ENCODE results near the gene ACOXL. TPM values are rescaled to one million over a fixed set of nuclear protein-coding genes. Genes with fewer than 3 reads are reported as not detected.

Gene ACOXL
- total RNA-seq, 3 donors from 2014 or later (not counting 1 experiment from before 2014, with no cell fraction given): not detected

GRCh38 chr2:110702514-110703380 is 29.6 kb upstream of the ACOXL start:
- intact Hi-C loops (cut with micrococcal nuclease): no loop called here
- peaks cover 13 to 48% of the 10 kb centered on the region in 2 donors for H3K27me3 Mint-ChIP-seq (ENCODE audit: low read depth in 2 of 2)
- TF ChIP-seq CTCF (IDR thresholded peaks at IDR 0.05): no peak

GRCh38 chr2:110707386-110707965 is 24.9 kb upstream of the ACOXL start:
- Mint-ChIP-seq H3K27me3 (ENCODE audit: low read depth in 2 of 2) (peaks cover 30 to 78% of the 10 kb centered on the region in 2 donors), H3K27ac (no peak overlapping the region), H3K9me3 (no peaks in the 10 kb centered on the region), H3K4me1 (no peaks in the 10 kb centered on the region), H3K36me3 (no peaks in the 10 kb centered on the region), H3K4me3 (no peak overlapping the region)
- no peak overlapping the region for H3K4me3 ChIP-seq (ENCODE audit: low read length)
- TF ChIP-seq CTCF (IDR thresholded peaks at IDR 0.05): no peak
- no peak for DNase-seq
- intact Hi-C loops (cut with micrococcal nuclease): no loop called here
- peaks cover 10% of the 10 kb centered on the region for H3K27me3 ChIP-seq (ENCODE audit: control insufficient read depth, insufficient read depth, low read length)
- no peak for ATAC-seq
- H3K36me3 ChIP-seq (ENCODE audit: control insufficient read depth, insufficient read depth, low read length): no peaks in the 10 kb centered on the region
- no CpG with 5 or more reads among the region's 1 CpG for WGBS (ENCODE audit: insufficient coverage)
- no peak overlapping the region for H3K27ac ChIP-seq (ENCODE audit: low read length)
- H3K4me1 ChIP-seq (ENCODE audit: control insufficient read depth, insufficient read depth, low read length): no peaks in the 10 kb centered on the region
- H3K9me3 ChIP-seq (ENCODE audit: control insufficient read depth, insufficient read depth, low read length): no peaks in the 10 kb centered on the region

More at GRCh38 chr2:110702514-110703380, 29.6 kb upstream of the ACOXL start:
- no peak overlapping the region for H3K4me3 ChIP-seq (ENCODE audit: low read length)
- no peaks in the 10 kb centered on the region for H3K4me1 ChIP-seq (ENCODE audit: control insufficient read depth, insufficient read depth, low read length)
- no peaks in the 10 kb centered on the region for H3K9me3 ChIP-seq (ENCODE audit: control insufficient read depth, insufficient read depth, low read length)
- DNase-seq (no peak), ATAC-seq (no peak)
- Mint-ChIP-seq H3K4me1 (no peaks in the 10 kb centered on the region), H3K36me3 (no peaks in the 10 kb centered on the region), H3K4me3 (no peak overlapping the region), H3K9me3 (no peaks in the 10 kb centered on the region), H3K27ac (no peak overlapping the region)
- no CpG with 5 or more reads among the region's 2 CpGs for WGBS (ENCODE audit: insufficient coverage)
- no peak overlapping the region for H3K27ac ChIP-seq (ENCODE audit: low read length)
- H3K27me3 ChIP-seq (ENCODE audit: control insufficient read depth, insufficient read depth, low read length): no peaks in the 10 kb centered on the region
- no peaks in the 10 kb centered on the region for H3K36me3 ChIP-seq (ENCODE audit: control insufficient read depth, insufficient read depth, low read length)

- H3K4me3 Mint-ChIP-seq: no peak overlapping the region
- WGBS (ENCODE audit: insufficient coverage): 75% methylated on average over 1 of the region's 1 CpG
- intact Hi-C loops (cut with micrococcal nuclease): no loop called here
- no peak overlapping the region for H3K27ac ChIP-seq (ENCODE audit: low read length)
- no peaks in the 10 kb centered on the region for H3K9me3 ChIP-seq (ENCODE audit: control insufficient read depth, insufficient read depth, low read length)
- H3K4me1 ChIP-seq (ENCODE audit: control insufficient read depth, insufficient read depth, low read length): no peaks in the 10 kb centered on the region
- TF ChIP-seq CTCF (IDR thresholded peaks at IDR 0.05): no peak
- H3K36me3 ChIP-seq (ENCODE audit: control insufficient read depth, insufficient read depth, low read length): no peaks in the 10 kb centered on the region
- H3K27ac Mint-ChIP-seq: no peak overlapping the region
- no peaks in the 10 kb centered on the region for H3K36me3 Mint-ChIP-seq
- no peaks in the 10 kb centered on the region for H3K4me1 Mint-ChIP-seq
- H3K9me3 Mint-ChIP-seq: no peaks in the 10 kb centered on the region
- peaks cover 30 to 84% of the 10 kb centered on the region in 2 donors for H3K27me3 Mint-ChIP-seq (ENCODE audit: low read depth in 2 of 2)
- no peak for DNase-seq
- no peak for ATAC-seq
- no peak overlapping the region for H3K4me3 ChIP-seq (ENCODE audit: low read length)
- peaks cover 10% of the 10 kb centered on the region for H3K27me3 ChIP-seq (ENCODE audit: control insufficient read depth, insufficient read depth, low read length)
Measured at GRCh38 chr2:110708455-110708854, 23.9 kb upstream of the ACOXL start.

Measured in natural killer cell (primary cell).